Neuronal stem cell (in vitro differentiated cells): ENCODE measurements around the gene PDE4B.

Source experiments
- DNase-seq: peaks from one replicate; pipeline ENCODE4 v3.0.0-alpha.2; 2013; ENCODE audit warnings: low spot score
- H2AFZ ChIP-seq: one replicate; pipeline ENCODE4 v1.6.1; 2013; ENCODE audit warnings: mild to moderate bottlenecking, low read length, inconsistent platforms
- H2AK5ac ChIP-seq: 2 replicates; pipeline ENCODE4 v1.6.1; 2013; ENCODE audit warnings: low read depth, mild to moderate bottlenecking, inconsistent platforms, low read length, moderate library complexity, mixed read lengths
- H2BK120ac ChIP-seq: 2 replicates; pipeline ENCODE4 v1.6.1; 2013; ENCODE audit warnings: low read depth, mild to moderate bottlenecking, inconsistent platforms, low read length, moderate library complexity, mixed read lengths
- H2BK12ac ChIP-seq: one replicate; pipeline ENCODE4 v1.6.1; 2013; ENCODE audit warnings: low read length, inconsistent platforms
- H2BK15ac ChIP-seq: 2 replicates; pipeline ENCODE4 v1.6.1; 2013; ENCODE audit warnings: mild to moderate bottlenecking, low read length, inconsistent platforms, mixed read lengths
- H2BK5ac ChIP-seq: one replicate; pipeline ENCODE4 v1.6.1; 2013; ENCODE audit warnings: inconsistent platforms, mild to moderate bottlenecking, low read length, moderate library complexity
- H3K14ac ChIP-seq: one replicate; pipeline ENCODE4 v1.6.1; 2013; ENCODE audit warnings: low read length, inconsistent platforms
- H3K18ac ChIP-seq: 2 replicates; pipeline ENCODE4 v1.6.1; 2013; ENCODE audit warnings: low read length, inconsistent platforms
- H3K23ac ChIP-seq: 2 replicates; pipeline ENCODE4 v1.6.1; 2013; ENCODE audit warnings: low read depth, mild to moderate bottlenecking, mixed read lengths, low read length, inconsistent platforms; ENCODE audit not compliant: poor library complexity
- H3K27ac ChIP-seq: replicated peaks from 3 replicates; pipeline ENCODE4 v1.5.1; 2013; ENCODE audit warnings: low read length, inconsistent platforms
- H3K27me3 ChIP-seq, 3 experiments: 2 replicates each; pipeline ENCODE4 v1.6.1; 2013; ENCODE audit warnings: low read length in 3 of 3, mild to moderate bottlenecking in 2 of 3, inconsistent platforms in 1 of 3, low read depth in 1 of 3, mixed read lengths in 1 of 3, moderate library complexity in 1 of 3; ENCODE audit not compliant: control insufficient read depth in 3 of 3, insufficient read depth in 3 of 3
- H3K36me3 ChIP-seq, 2 donors: replicated peaks in 1 of 2; 2 replicates each; pipeline ENCODE4 v1.6.1; 2013; ENCODE audit warnings: low read length in 2 of 2; ENCODE audit not compliant: control insufficient read depth in 2 of 2, insufficient read depth in 2 of 2
- H3K4ac ChIP-seq: 2 replicates; pipeline ENCODE4 v1.6.1; 2013; ENCODE audit warnings: inconsistent platforms, mild to moderate bottlenecking, low read length, moderate library complexity
- H3K4me1 ChIP-seq, 2 donors: 1 replicate in 1 of 2; 2 replicates in 1 of 2; pipeline ENCODE4 v1.6.1; 2013; ENCODE audit warnings: low read length in 2 of 2, low read depth in 1 of 2; ENCODE audit not compliant: control insufficient read depth in 2 of 2, insufficient read depth in 1 of 2
- H3K4me2 ChIP-seq: one replicate; pipeline ENCODE4 v1.6.1; 2013; ENCODE audit warnings: mild to moderate bottlenecking, low read length, inconsistent platforms; ENCODE audit not compliant: insufficient read depth, poor library complexity, severe bottlenecking
- H3K4me3 ChIP-seq, 2 donors: 2 replicates each; pipeline ENCODE4 v1.5.1; 2013; ENCODE audit warnings: low read length in 2 of 2, mild to moderate bottlenecking in 2 of 2, inconsistent platforms in 1 of 2, moderate library complexity in 1 of 2
- H3K79me1 ChIP-seq: one replicate; pipeline ENCODE4 v1.6.1; 2013; ENCODE audit warnings: low read depth, mild to moderate bottlenecking, inconsistent platforms, low read length, moderate library complexity
- H3K9ac ChIP-seq: one replicate; pipeline ENCODE4 v1.6.1; 2013; ENCODE audit warnings: mild to moderate bottlenecking, low read depth, low read length, inconsistent platforms; ENCODE audit not compliant: poor library complexity
- H3K9me3 ChIP-seq, 2 donors: replicated peaks in 1 of 2; 2 replicates each; pipeline versions ENCODE3 to v1.6.1; 2013; ENCODE audit warnings: low read length in 2 of 2, mild to moderate bottlenecking in 2 of 2, inconsistent platforms in 1 of 2, low read depth in 1 of 2, mixed read lengths in 1 of 2, moderate library complexity in 1 of 2; ENCODE audit not compliant: control insufficient read depth in 2 of 2, insufficient read depth in 1 of 2
- H4K8ac ChIP-seq: one replicate; pipeline ENCODE4 v1.6.1; 2013; ENCODE audit warnings: low read depth, mild to moderate bottlenecking, inconsistent platforms, low read length, moderate library complexity
- H4K91ac ChIP-seq: one replicate; pipeline ENCODE4 v1.6.1; 2013; ENCODE audit warnings: low read length, low read depth, mild to moderate bottlenecking, inconsistent platforms; ENCODE audit not compliant: poor library complexity
- WGBS, 2 donors: extraction: QIAGEN DNeasy Blood & Tissue Kit; methylation state at CpG; one replicate each; pipeline ENCODE4 v1.1.7; 2013; ENCODE audit warnings: missing lambda C conversion rate in 2 of 2, mixed read lengths in 1 of 2; ENCODE audit not compliant: insufficient read length in 2 of 2, insufficient replicate concordance in 1 of 2; ENCODE audit errors: extremely low coverage in 2 of 2; 5-methylcytosine and 5-hydroxymethylcytosine counted together

Gene PDE4B

DNA sequence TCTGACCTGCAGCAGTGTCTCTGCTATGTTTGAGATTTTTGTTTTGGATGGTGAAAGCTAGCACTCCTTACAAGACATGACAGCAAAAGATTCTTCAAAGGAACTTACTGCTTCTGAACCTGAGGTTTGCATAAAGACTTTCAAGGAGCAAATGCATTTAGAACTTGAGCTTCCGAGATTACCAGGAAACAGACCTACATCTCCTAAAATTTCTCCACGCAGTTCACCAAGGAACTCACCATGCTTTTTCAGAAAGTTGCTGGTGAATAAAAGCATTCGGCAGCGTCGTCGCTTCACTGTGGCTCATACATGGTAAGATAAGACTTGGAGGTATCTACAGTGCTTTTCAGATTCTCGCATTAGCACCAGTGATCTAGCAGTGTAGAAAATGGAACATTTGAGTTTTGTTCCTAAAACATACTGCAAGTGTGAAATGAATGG is 200.2 kb downstream of the PDE4B start:
- Histone ChIP-seq H3K79me1 (no peaks in the 10 kb centered on the region), H3K9me3 (no peaks in the 10 kb centered on the region), H2BK12ac (no peak overlapping the region), H3K36me3 (no peaks in the 10 kb centered on the region), H2AFZ (peak overlapping the region; percentile 82), H2BK120ac (no peak overlapping the region), H2BK15ac (no peak overlapping the region), H3K23ac (no peak overlapping the region), H3K27me3 (no peaks in the 10 kb centered on the region), H3K9ac (no peak overlapping the region), H4K91ac (no peak overlapping the region), H3K4me1 (peaks cover 1 to 9% of the 10 kb centered on the region in 2 donors), H3K4me2 (no peak overlapping the region), H2BK5ac (no peak overlapping the region), H4K8ac (no peak overlapping the region), H2AK5ac (no peak overlapping the region), H3K14ac (no peak overlapping the region), H3K4ac (no peak overlapping the region), H3K27ac (no peak overlapping the region), H3K18ac (no peak overlapping the region), H3K4me3 (peak overlapping the region in 1 of 2 donors; percentile 55)
- no CpG with 5 or more reads among the region's 7 CpGs for WGBS, 2 donors
- DNase-seq, result no peak

DNA sequence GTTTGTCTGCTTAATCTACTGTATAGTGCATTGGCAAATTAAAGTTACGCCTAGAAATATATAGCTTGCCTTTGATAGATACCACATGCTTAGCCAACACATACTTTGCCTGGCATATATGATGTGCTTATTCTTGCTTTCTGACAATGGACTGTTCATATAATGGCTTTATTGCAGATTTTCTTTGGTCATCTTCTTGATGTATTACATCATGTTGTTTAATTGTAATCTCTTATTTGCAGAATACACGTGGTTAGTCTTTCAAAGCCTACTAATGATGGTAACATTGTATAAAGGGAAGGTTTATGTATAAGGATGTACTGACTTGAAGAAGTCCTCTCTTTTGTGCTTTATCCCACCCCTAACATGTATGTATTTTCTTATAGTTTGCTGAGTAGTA is 201.5 kb downstream of the PDE4B start:
- peak overlapping the region in 1 of 2 donors; percentile 55 for H3K4me3 ChIP-seq
- no peak overlapping the region for H3K14ac ChIP-seq
- no peak overlapping the region for H4K8ac ChIP-seq
- no peak overlapping the region for H3K23ac ChIP-seq
- H2BK15ac ChIP-seq, result no peak overlapping the region
- no peak overlapping the region for H3K4me2 ChIP-seq
- H2AK5ac ChIP-seq, result no peak overlapping the region
- H3K79me1 ChIP-seq, result no peaks in the 10 kb centered on the region
- H3K36me3 ChIP-seq, result no peaks in the 10 kb centered on the region
- no peak overlapping the region for H3K27ac ChIP-seq
- H3K27me3 ChIP-seq, result no peaks in the 10 kb centered on the region
- H3K9ac ChIP-seq, result no peak overlapping the region
- no peak for DNase-seq
- H3K9me3 ChIP-seq, result no peaks in the 10 kb centered on the region
- no peak overlapping the region for H2BK120ac ChIP-seq
- H2BK12ac ChIP-seq, result no peak overlapping the region
- no peak overlapping the region for H3K18ac ChIP-seq
- no peak overlapping the region for H2BK5ac ChIP-seq
- no peak overlapping the region for H2AFZ ChIP-seq
- H3K4me1 ChIP-seq, result peaks cover 1 to 9% of the 10 kb centered on the region in 2 donors
- no peak overlapping the region for H4K91ac ChIP-seq
- H3K4ac ChIP-seq, result no peak overlapping the region
- WGBS, 2 donors, result no CpG with 5 or more reads among the region's 2 CpGs

DNA sequence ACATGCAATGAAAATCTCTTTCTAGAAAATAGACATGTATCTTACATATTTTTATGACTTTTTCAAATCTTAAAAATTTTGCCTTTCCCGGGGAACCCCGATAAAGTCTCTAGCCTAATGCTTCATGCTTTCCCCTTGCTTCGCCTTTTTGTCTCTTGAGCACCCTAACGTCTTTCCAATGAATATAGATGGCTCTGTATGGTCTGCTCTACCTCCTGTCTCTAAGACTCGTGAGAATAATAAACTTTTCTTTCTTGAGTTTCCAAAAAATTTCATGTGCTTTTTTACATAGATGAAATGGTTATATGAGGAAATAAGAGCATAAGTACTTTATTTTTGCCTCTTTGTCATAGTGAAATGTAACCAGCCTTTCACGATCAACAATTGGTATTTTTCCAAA is 202.6 kb downstream of the PDE4B start:
- Histone ChIP-seq H2BK120ac (no peak overlapping the region), H3K23ac (no peak overlapping the region), H3K27me3 (no peaks in the 10 kb centered on the region), H2BK5ac (no peak overlapping the region), H3K9ac (no peak overlapping the region), H4K8ac (no peak overlapping the region), H3K4ac (no peak overlapping the region), H3K4me2 (no peak overlapping the region), H3K4me1 (peaks cover 1 to 9% of the 10 kb centered on the region in 2 donors), H2AK5ac (no peak overlapping the region), H2AFZ (peak overlapping the region; percentile 24), H3K18ac (no peak overlapping the region), H3K9me3 (no peaks in the 10 kb centered on the region), H3K14ac (no peak overlapping the region), H3K27ac (no peak overlapping the region), H3K36me3 (no peaks in the 10 kb centered on the region), H2BK12ac (no peak overlapping the region), H3K4me3 (peak overlapping the region in 1 of 2 donors; percentile 55), H2BK15ac (no peak overlapping the region), H4K91ac (no peak overlapping the region), H3K79me1 (no peaks in the 10 kb centered on the region)
- DNase-seq, result no peak
- no CpG with 5 or more reads among the region's 6 CpGs for WGBS, 2 donors

DNA sequence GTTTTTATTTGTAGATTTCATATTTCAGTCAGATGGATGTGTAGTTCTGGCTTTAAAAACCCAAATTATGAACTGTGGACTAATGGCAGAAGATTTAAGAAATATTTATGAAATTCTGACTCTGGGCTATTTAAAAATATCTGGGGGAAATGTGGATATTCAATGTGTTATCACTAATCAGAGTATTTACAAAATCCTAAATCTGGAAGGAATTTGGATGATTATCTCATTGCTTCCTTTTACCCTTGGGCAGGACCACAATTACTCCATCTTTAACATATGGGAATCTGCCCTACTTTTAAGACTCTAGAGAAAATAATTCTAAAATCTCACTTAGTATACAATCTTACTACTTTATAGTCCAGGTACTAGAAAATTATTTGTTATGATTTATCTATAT is 203.2 kb downstream of the PDE4B start:
- no peak for DNase-seq
- H3K27me3 ChIP-seq, result no peaks in the 10 kb centered on the region
- no peak overlapping the region for H3K27ac ChIP-seq
- H3K9me3 ChIP-seq, result no peaks in the 10 kb centered on the region
- no peak overlapping the region for H4K8ac ChIP-seq
- no peak overlapping the region for H3K9ac ChIP-seq
- H4K91ac ChIP-seq, result no peak overlapping the region
- H3K14ac ChIP-seq, result no peak overlapping the region
- H3K4me2 ChIP-seq, result no peak overlapping the region
- H3K4me1 ChIP-seq, result peaks cover 1 to 9% of the 10 kb centered on the region in 2 donors
- H2AK5ac ChIP-seq, result no peak overlapping the region
- H3K79me1 ChIP-seq, result no peaks in the 10 kb centered on the region
- H2BK5ac ChIP-seq, result no peak overlapping the region
- no peak overlapping the region for H2BK15ac ChIP-seq
- no peaks in the 10 kb centered on the region for H3K36me3 ChIP-seq
- no peak overlapping the region for H2AFZ ChIP-seq
- no peak overlapping the region for H3K18ac ChIP-seq
- H3K4ac ChIP-seq, result no peak overlapping the region
- H2BK12ac ChIP-seq, result no peak overlapping the region
- no peak overlapping the region for H3K23ac ChIP-seq
- no peak overlapping the region for H2BK120ac ChIP-seq
- H3K4me3 ChIP-seq, result no peak overlapping the region
